Liver (tissue), 9 donors: ENCODE measurements around the gene PLCL1. TPM values are rescaled to one million over a fixed set of nuclear protein-coding genes. Genes with fewer than 3 reads are reported as not detected.
A peak's percentile ranks its signal among the peaks of the same experiment; 100 is the strongest.

Experiments used
- DNase-seq: peaks from one replicate; pipeline ENCODE4 v3.0.0-alpha.2; 2017; ENCODE audit warnings: low spot score
- H3K27ac ChIP-seq, 2 donors: one replicate each; pipeline ENCODE4 v1.7.0; 2013; ENCODE audit warnings: inconsistent platforms in 2 of 2, low read length in 2 of 2, control low read depth in 1 of 2, low read depth in 1 of 2, mild to moderate bottlenecking in 1 of 2
- H3K27me3 ChIP-seq, 4 donors: one replicate each; pipeline versions ENCODE4 v1.6.1 to v1.7.0; 2013; ENCODE audit warnings: low read length in 3 of 4, inconsistent platforms in 1 of 4, mild to moderate bottlenecking in 1 of 4, moderate library complexity in 1 of 4; ENCODE audit not compliant: control insufficient read depth in 4 of 4, insufficient read depth in 4 of 4
- H3K36me3 ChIP-seq, 4 donors: one replicate each; pipeline versions ENCODE4 v1.6.1 to v1.7.0; 2013; ENCODE audit warnings: low read length in 3 of 4, mild to moderate bottlenecking in 3 of 4, low read depth in 1 of 4, moderate library complexity in 1 of 4; ENCODE audit not compliant: control insufficient read depth in 4 of 4, insufficient read depth in 3 of 4
- H3K4me1 ChIP-seq, 4 donors: one replicate each; pipeline versions ENCODE4 v1.6.1 to v1.7.0; 2013; ENCODE audit warnings: low read length in 3 of 4, mild to moderate bottlenecking in 3 of 4, moderate library complexity in 1 of 4; ENCODE audit not compliant: control insufficient read depth in 4 of 4, insufficient read depth in 4 of 4
- H3K4me3 ChIP-seq, 3 donors: one replicate each; pipeline versions ENCODE4 v1.6.1 to v1.7.0; 2013; ENCODE audit warnings: low read length in 3 of 3, control low read depth in 1 of 3, low read depth in 1 of 3, mild to moderate bottlenecking in 1 of 3
- H3K9ac ChIP-seq, 2 donors: one replicate each; pipeline ENCODE4 v1.7.0; 2013; ENCODE audit warnings: low read length in 2 of 2, mild to moderate bottlenecking in 2 of 2, moderate library complexity in 2 of 2, control low read depth in 1 of 2, low read depth in 1 of 2
- H3K9me3 ChIP-seq, 4 donors: one replicate each; pipeline versions ENCODE4 v1.6.1 to v1.7.0; 2013; ENCODE audit warnings: low read length in 3 of 4; ENCODE audit not compliant: control insufficient read depth in 4 of 4
- EGR1 ChIP-seq, 2 donors: IDR thresholded peaks; 2 replicates each; pipeline ENCODE4 v1.6.1; 2016 to 2018; ENCODE audit warnings: antibody characterized with exemption in 2 of 2, low read depth in 2 of 2
- FOXA2 ChIP-seq: IDR thresholded peaks from 2 replicates; pipeline ENCODE4 v1.6.1; 2016; ENCODE audit warnings: antibody characterized with exemption
- GABPA ChIP-seq, 2 donors: IDR thresholded peaks in 1 of 2; conservative IDR thresholded peaks in 1 of 2; 2 replicates each; pipeline ENCODE4 v1.6.1; 2016; ENCODE audit warnings: antibody characterized with exemption in 2 of 2, mild to moderate bottlenecking in 1 of 2, moderate library complexity in 1 of 2
- HNF4A ChIP-seq, 2 donors: conservative IDR thresholded peaks; 2 replicates each; pipeline ENCODE4 v1.6.1; 2016; ENCODE audit warnings: antibody characterized with exemption in 2 of 2, mild to moderate bottlenecking in 2 of 2
- HNF4G ChIP-seq: IDR thresholded peaks from 2 replicates; pipeline ENCODE4 v1.6.1; 2016; ENCODE audit warnings: antibody characterized with exemption
- JUND ChIP-seq, 2 donors: IDR thresholded peaks; 2 replicates each; pipeline ENCODE4 v1.6.1; 2016; ENCODE audit warnings: antibody characterized with exemption in 2 of 2
- NR2F2 ChIP-seq: IDR thresholded peaks from 2 replicates; pipeline ENCODE4 v1.6.1; 2016; ENCODE audit warnings: antibody characterized with exemption
- RAD21 ChIP-seq, 2 donors: IDR thresholded peaks; 2 replicates each; pipeline ENCODE4 v1.6.1; 2016; ENCODE audit warnings: antibody characterized with exemption in 2 of 2, mild to moderate bottlenecking in 2 of 2
- RXRA ChIP-seq, 2 donors: IDR thresholded peaks; 2 replicates each; pipeline ENCODE4 v1.6.1; 2017 to 2018; ENCODE audit warnings: antibody characterized with exemption in 2 of 2, mild to moderate bottlenecking in 1 of 2
- SP1 ChIP-seq: IDR thresholded peaks from 2 replicates; pipeline ENCODE4 v1.6.1; 2018; ENCODE audit warnings: antibody characterized with exemption, mild to moderate bottlenecking
- TAF1 ChIP-seq: conservative IDR thresholded peaks from 2 replicates; pipeline ENCODE4 v1.6.1; 2016; ENCODE audit warnings: antibody characterized with exemption, mild to moderate bottlenecking
- YY1 ChIP-seq: IDR thresholded peaks from 2 replicates; pipeline ENCODE4 v1.6.1; 2016; ENCODE audit warnings: antibody characterized with exemption, mild to moderate bottlenecking
- WGBS: extraction: QIAGEN DNeasy Blood & Tissue Kit; methylation state at CpG from one replicate; pipeline ENCODE4 v1.1.7; 2013; 5-methylcytosine and 5-hydroxymethylcytosine counted together
- polyA plus RNA-seq, 2 donors: library from polyadenylated mRNA; stranded (reverse) in 1 of 2; unstranded in 1 of 2; fragments of 200-250 nt in 1 of 2; fragments of >200 nt in 1 of 2; fragmentation: Nextera tagmentation in 1 of 2; extraction: Ambion mirVana in 1 of 2; gene quantifications; one replicate each; pipeline versions ENCODE4 v1.2.1 to v1.2.3, GENCODE V29; 2013 to 2015
- total RNA-seq, 2 donors: library from RNA; depleted of rRNA; stranded (reverse); fragments of >200 nt; gene quantifications; one replicate each; pipeline ENCODE4 v1.2.3, GENCODE V29; 2014
- TF ChIP-seq, protein P1 (sequence below): IDR thresholded peaks from 2 replicates; pipeline ENCODE4 v1.6.1; 2016; ENCODE audit warnings: antibody characterized with exemption
- TF ChIP-seq, protein P2 (sequence below): fragments of 150-350 bp; IDR thresholded peaks from 2 replicates; pipeline ENCODE4 v1.5.1; 2017; ENCODE audit warnings: improper control_type of control experiment, low read depth, low read length; ENCODE audit not compliant: missing input control
- TF ChIP-seq, protein P3 (sequence below): IDR thresholded peaks from 2 replicates; pipeline ENCODE4 v1.6.1; 2016; ENCODE audit warnings: antibody characterized with exemption
- TF ChIP-seq, protein P4 (sequence below): IDR thresholded peaks from 2 replicates; pipeline ENCODE4 v1.6.1; 2016; ENCODE audit warnings: antibody characterized with exemption, mild to moderate bottlenecking
- donor health status: healthy.
- donor health status: healthy.
- donor health status: healthy.
- donor health status: healthy.
- donor health status: healthy.

PLCL1 gene
- total and polyA plus RNA-seq, 4 donors, result 0.08 to 0.59 (median 0.31) TPM

DNA sequence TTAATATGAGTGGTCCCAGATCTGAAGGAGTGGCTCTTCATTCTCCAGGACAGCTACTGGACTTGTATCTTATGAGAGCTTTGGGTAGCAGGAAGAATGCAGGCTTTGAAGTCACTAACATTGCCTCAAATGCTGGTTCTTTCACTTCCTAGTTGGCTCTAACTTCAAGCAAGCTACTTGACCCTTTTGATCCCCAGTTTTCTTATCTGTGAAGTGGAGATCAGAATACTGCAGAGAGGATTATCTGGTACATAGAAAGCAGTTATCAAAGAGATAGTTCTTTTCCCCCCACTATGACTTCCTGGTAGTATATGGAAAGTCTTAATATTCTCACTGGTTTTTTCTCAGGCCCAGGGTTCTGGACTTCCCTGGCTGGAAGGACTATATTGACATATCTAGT, 3.4 kb upstream of the PLCL1 start:
- Histone ChIP-seq H3K36me3 (no peaks in the 10 kb centered on the region), H3K27ac (no peak overlapping the region), H3K4me3 (no peak overlapping the region), H3K27me3 (peaks cover 0 to 8% (median 0%) of the 10 kb centered on the region in 4 donors), H3K9me3 (no peaks in the 10 kb centered on the region), H3K9ac (no peak overlapping the region), H3K4me1 (peaks cover 7 to 15% (median 11%) of the 10 kb centered on the region in 4 donors)
- TF ChIP-seq HNF4A (conservative IDR thresholded peaks at IDR 0.05) (no peak), NR2F2 (no peak), YY1 (no peak), GABPA (IDR thresholded peaks at IDR 0.05 in 1 of 2, conservative IDR thresholded peaks at IDR 0.05 in 1 of 2) (no peak), RXRA (IDR thresholded peaks at IDR 0.05) (no peak), RAD21 (IDR thresholded peaks at IDR 0.05) (no peak), HNF4G (no peak)
- TF ChIP-seq, protein P1, sequence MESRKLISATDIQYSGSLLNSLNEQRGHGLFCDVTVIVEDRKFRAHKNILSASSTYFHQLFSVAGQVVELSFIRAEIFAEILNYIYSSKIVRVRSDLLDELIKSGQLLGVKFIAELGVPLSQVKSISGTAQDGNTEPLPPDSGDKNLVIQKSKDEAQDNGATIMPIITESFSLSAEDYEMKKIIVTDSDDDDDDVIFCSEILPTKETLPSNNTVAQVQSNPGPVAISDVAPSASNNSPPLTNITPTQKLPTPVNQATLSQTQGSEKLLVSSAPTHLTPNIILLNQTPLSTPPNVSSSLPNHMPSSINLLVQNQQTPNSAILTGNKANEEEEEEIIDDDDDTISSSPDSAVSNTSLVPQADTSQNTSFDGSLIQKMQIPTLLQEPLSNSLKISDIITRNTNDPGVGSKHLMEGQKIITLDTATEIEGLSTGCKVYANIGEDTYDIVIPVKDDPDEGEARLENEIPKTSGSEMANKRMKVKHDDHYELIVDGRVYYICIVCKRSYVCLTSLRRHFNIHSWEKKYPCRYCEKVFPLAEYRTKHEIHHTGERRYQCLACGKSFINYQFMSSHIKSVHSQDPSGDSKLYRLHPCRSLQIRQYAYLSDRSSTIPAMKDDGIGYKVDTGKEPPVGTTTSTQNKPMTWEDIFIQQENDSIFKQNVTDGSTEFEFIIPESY, result no peak
- TF ChIP-seq, protein P2, sequence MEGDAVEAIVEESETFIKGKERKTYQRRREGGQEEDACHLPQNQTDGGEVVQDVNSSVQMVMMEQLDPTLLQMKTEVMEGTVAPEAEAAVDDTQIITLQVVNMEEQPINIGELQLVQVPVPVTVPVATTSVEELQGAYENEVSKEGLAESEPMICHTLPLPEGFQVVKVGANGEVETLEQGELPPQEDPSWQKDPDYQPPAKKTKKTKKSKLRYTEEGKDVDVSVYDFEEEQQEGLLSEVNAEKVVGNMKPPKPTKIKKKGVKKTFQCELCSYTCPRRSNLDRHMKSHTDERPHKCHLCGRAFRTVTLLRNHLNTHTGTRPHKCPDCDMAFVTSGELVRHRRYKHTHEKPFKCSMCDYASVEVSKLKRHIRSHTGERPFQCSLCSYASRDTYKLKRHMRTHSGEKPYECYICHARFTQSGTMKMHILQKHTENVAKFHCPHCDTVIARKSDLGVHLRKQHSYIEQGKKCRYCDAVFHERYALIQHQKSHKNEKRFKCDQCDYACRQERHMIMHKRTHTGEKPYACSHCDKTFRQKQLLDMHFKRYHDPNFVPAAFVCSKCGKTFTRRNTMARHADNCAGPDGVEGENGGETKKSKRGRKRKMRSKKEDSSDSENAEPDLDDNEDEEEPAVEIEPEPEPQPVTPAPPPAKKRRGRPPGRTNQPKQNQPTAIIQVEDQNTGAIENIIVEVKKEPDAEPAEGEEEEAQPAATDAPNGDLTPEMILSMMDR, result no peak
- no peak for DNase-seq

DNA sequence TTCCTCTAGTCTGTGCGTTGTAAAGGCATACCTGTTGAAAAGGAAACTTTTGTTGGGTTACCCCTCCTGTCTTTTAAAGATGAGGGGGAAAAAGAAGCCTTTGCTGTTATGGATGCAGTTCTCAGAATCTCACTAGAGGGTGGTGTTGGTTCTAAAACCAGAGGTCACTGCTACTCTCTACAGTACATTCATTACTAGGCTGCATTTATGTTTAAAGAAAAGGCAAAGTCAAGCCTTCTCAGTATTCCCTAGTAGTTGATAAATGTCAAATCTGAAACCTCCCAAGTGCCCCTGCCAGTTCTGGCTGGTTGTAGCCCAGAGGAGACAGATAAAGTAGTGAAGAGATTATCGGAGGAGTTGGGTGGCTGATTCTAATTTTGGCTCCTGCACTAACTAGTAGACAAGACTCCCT, 1.4 kb upstream of the PLCL1 start:
- Histone ChIP-seq H3K9ac (no peak overlapping the region), H3K36me3 (no peaks in the 10 kb centered on the region), H3K27me3 (peaks cover 0 to 8% (median 0%) of the 10 kb centered on the region in 4 donors), H3K4me3 (no peak overlapping the region), H3K9me3 (no peaks in the 10 kb centered on the region), H3K27ac (no peak overlapping the region), H3K4me1 (peaks cover 7 to 15% (median 11%) of the 10 kb centered on the region in 4 donors)
- 35% methylated on average over 2 of the region's 2 CpGs for WGBS
- TF ChIP-seq, protein P3, sequence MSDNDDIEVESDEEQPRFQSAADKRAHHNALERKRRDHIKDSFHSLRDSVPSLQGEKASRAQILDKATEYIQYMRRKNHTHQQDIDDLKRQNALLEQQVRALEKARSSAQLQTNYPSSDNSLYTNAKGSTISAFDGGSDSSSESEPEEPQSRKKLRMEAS, result no peak
- TF ChIP-seq HNF4G, result no peak
- no peak for TF ChIP-seq TAF1
- no peak for TF ChIP-seq YY1
- no peak for TF ChIP-seq FOXA2
- TF ChIP-seq EGR1 (IDR thresholded peaks at IDR 0.05; ENCODE audit: low read depth in 2 of 2), result no peak
- no peak for TF ChIP-seq JUND (IDR thresholded peaks at IDR 0.05)
- peak; percentile 86 to 88 for TF ChIP-seq RAD21 (IDR thresholded peaks at IDR 0.05)
- TF ChIP-seq, protein P2, result peak; percentile 78
- TF ChIP-seq, protein P4, sequence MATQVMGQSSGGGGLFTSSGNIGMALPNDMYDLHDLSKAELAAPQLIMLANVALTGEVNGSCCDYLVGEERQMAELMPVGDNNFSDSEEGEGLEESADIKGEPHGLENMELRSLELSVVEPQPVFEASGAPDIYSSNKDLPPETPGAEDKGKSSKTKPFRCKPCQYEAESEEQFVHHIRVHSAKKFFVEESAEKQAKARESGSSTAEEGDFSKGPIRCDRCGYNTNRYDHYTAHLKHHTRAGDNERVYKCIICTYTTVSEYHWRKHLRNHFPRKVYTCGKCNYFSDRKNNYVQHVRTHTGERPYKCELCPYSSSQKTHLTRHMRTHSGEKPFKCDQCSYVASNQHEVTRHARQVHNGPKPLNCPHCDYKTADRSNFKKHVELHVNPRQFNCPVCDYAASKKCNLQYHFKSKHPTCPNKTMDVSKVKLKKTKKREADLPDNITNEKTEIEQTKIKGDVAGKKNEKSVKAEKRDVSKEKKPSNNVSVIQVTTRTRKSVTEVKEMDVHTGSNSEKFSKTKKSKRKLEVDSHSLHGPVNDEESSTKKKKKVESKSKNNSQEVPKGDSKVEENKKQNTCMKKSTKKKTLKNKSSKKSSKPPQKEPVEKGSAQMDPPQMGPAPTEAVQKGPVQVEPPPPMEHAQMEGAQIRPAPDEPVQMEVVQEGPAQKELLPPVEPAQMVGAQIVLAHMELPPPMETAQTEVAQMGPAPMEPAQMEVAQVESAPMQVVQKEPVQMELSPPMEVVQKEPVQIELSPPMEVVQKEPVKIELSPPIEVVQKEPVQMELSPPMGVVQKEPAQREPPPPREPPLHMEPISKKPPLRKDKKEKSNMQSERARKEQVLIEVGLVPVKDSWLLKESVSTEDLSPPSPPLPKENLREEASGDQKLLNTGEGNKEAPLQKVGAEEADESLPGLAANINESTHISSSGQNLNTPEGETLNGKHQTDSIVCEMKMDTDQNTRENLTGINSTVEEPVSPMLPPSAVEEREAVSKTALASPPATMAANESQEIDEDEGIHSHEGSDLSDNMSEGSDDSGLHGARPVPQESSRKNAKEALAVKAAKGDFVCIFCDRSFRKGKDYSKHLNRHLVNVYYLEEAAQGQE, result no peak
- no peak for TF ChIP-seq HNF4A (conservative IDR thresholded peaks at IDR 0.05)
- no peak for TF ChIP-seq SP1
- no peak for DNase-seq
